Measurements from ENCODE around the gene ST7L.

The ST7L gene

DNA sequence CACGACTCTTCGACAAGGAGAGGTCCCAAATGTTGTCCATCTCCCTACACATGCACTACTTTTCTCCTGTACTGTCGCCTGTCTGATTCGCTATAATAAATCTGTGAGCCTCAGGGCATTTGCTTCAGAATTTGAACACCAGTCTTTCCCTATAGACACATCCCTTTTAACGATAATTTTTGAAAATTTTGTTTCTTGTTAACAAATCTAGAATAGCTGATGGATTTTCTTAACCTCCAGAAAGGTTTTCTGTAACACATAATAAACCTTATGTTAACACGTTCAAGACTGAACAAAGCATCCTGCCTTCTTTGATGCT lies 1.4 kb upstream of the ST7L start:
- no peaks in the 10 kb centered on the region for H3K9me3 ChIP-seq (replicated peaks; ENCODE audit: insufficient read depth, low read length)
- TF ChIP-seq EZH2 (optimal IDR thresholded peaks at IDR 0.05; ENCODE audit: low read depth, low read length) (no peak), EZH2phosphoT487 (IDR thresholded peaks at IDR 0.05; ENCODE audit: low read length) (no peak)
- TF ChIP-seq, protein P1, sequence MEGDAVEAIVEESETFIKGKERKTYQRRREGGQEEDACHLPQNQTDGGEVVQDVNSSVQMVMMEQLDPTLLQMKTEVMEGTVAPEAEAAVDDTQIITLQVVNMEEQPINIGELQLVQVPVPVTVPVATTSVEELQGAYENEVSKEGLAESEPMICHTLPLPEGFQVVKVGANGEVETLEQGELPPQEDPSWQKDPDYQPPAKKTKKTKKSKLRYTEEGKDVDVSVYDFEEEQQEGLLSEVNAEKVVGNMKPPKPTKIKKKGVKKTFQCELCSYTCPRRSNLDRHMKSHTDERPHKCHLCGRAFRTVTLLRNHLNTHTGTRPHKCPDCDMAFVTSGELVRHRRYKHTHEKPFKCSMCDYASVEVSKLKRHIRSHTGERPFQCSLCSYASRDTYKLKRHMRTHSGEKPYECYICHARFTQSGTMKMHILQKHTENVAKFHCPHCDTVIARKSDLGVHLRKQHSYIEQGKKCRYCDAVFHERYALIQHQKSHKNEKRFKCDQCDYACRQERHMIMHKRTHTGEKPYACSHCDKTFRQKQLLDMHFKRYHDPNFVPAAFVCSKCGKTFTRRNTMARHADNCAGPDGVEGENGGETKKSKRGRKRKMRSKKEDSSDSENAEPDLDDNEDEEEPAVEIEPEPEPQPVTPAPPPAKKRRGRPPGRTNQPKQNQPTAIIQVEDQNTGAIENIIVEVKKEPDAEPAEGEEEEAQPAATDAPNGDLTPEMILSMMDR (IDR thresholded peaks at IDR 0.05; ENCODE audit: low read length), result no peak
- H3K9ac ChIP-seq (ENCODE audit: low read length), result peak overlapping the region; percentile 92
- peak overlapping the region; percentile 91 for H3K27ac ChIP-seq (ENCODE audit: low read length)
- H4K20me1 ChIP-seq (ENCODE audit: insufficient read depth, low read length), result peaks cover 3% of the 10 kb centered on the region
- peaks cover 55% of the 10 kb centered on the region for H3K79me2 ChIP-seq (ENCODE audit: low read length)
- 0 out of 2 replicates have a peak, but pooled peaks cover 3% of the 10 kb centered on the region for H3K4me1 ChIP-seq (ENCODE audit: low read length)
- H3K27me3 ChIP-seq (replicated peaks; ENCODE audit: insufficient read depth, low read length), result no peaks in the 10 kb centered on the region
- H3K9me2 ChIP-seq (replicated peaks; ENCODE audit: insufficient read depth, low read length), result no peaks in the 10 kb centered on the region
- no peak overlapping the region for H2AFZ ChIP-seq (ENCODE audit: low read length)
- H3K36me3 ChIP-seq (replicated peaks; ENCODE audit: insufficient read depth, low read length), result no peaks in the 10 kb centered on the region
- H3K4me2 ChIP-seq (ENCODE audit: low read depth, low read length), result peak overlapping the region; percentile 78
- peaks cover 29% of the 10 kb centered on the region for H3F3A ChIP-seq (ENCODE audit: insufficient read depth, low read length)
- peak overlapping the region; percentile 85 for H3K4me3 ChIP-seq (ENCODE audit: low read length)
- no peak for DNase-seq

DNA sequence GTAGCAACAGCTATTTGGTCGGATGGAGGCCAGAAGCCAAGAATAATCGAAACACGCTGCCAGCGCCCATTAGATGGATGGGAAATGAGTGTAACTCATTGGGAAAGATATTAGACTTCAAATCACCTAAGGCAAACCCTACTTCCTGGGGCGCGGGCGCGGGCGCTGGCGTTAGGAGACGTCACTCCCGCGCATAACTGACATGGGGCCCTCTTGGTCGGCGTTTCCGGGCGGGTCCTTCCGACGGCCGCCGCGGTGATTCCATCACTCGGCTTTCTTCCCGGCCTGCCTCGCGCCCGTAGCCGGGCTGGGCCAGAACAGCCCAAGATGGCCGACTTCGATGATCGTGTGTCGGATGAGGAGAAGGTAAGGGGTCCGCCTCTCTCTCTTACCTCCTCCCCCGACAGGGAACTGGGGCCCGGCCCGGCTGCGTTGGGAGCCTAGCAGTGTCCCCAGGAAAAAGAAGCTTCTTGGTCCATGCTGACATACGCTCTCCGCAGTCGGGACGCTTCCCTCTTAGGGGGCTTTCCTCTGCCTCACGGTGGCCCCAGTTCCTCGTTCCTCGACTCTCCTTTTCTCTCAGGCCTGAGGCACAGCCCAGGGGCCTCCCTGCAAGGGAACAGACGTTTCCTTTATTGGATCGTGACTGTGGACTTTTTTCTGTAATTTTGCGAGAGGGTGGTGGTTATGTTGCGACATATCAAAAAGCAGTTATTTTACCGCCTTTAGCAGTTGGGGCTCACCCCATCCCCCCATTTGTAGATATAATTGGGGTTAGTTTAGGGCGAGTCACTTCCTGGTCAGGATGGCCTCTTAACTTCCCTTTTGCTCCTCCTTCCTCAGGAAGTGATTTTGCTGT lies 806 bp upstream of the ST7L start, which contains the start of gene CAPZA1:
TSS of gene CAPZA1 (plus strand) at position 315 of the 859 bp plus-strand sequence. CDS start at position 328, 13 bp downstream.
- Histone ChIP-seq H3K4me3 (ENCODE audit: low read length) (peak within 1 kb of the TSS; percentile 85), H3K4me1 (ENCODE audit: low read length) (0 out of 2 replicates have a peak, but pooled peaks cover 3% of the 10 kb centered on the region), H3K4me2 (ENCODE audit: low read depth, low read length) (peak within 1 kb of the TSS; percentile 78), H3F3A (ENCODE audit: insufficient read depth, low read length) (peaks cover 29% of the 10 kb centered on the region), H3K9me3 (replicated peaks; ENCODE audit: insufficient read depth, low read length) (no peaks in the 10 kb centered on the region), H3K27me3 (replicated peaks; ENCODE audit: insufficient read depth, low read length) (no peaks in the 10 kb centered on the region), H3K79me2 (ENCODE audit: low read length) (peaks cover 49% of the 10 kb centered on the region), H3K27ac (ENCODE audit: low read length) (peak within 1 kb of the TSS; percentile 91), H3K36me3 (replicated peaks; ENCODE audit: insufficient read depth, low read length) (no peaks in the 10 kb centered on the region), H4K20me1 (ENCODE audit: insufficient read depth, low read length) (no peaks in the 10 kb centered on the region), H3K9ac (ENCODE audit: low read length) (peak within 1 kb of the TSS; percentile 92), H3K9me2 (replicated peaks; ENCODE audit: insufficient read depth, low read length) (no peaks in the 10 kb centered on the region), H2AFZ (ENCODE audit: low read length) (peak within 1 kb of the TSS; percentile 80)
- TF ChIP-seq EZH2phosphoT487 (IDR thresholded peaks at IDR 0.05; ENCODE audit: low read length) (no peak), EZH2 (optimal IDR thresholded peaks at IDR 0.05; ENCODE audit: low read depth, low read length) (no peak)
- TF ChIP-seq, protein P1 (IDR thresholded peaks at IDR 0.05; ENCODE audit: low read length), result no peak
- DNase-seq, result peak; percentile 67

DNA sequence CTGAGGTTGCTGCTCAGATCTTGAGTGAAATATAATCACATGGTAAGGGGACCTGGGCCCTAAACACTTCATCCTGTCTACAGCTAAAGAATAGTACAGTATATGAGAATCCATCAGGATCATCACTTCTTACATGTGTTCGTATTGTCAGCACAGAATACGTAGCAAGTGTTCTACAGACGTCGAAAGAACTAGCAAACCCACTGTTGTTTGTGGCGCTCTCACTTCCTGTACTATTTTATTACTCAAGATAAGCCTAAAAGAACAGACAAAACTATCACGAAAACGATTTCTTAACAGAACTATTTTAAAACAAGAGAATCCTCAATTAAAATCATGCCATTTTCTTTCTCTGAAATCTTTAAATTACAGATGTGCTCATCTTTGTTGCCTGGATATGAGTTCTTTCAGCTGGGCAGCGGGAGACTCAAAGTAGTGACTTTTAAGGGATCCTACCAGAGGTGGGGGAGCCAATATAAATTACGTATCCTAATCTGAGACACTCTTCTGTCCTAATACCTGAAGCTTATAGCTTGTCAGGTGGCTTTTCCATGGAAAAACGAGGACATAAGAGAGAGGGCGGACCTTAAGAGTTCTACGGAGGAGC lies 724 bp downstream of the ST7L start:
- Histone ChIP-seq H4K20me1 (ENCODE audit: insufficient read depth, low read length) (no peaks in the 10 kb centered on the region), H3K9me2 (replicated peaks; ENCODE audit: insufficient read depth, low read length) (no peaks in the 10 kb centered on the region), H3F3A (ENCODE audit: insufficient read depth, low read length) (peaks cover 29% of the 10 kb centered on the region), H3K4me1 (ENCODE audit: low read length) (0 out of 2 replicates have a peak, but pooled peaks cover 3% of the 10 kb centered on the region), H3K27me3 (replicated peaks; ENCODE audit: insufficient read depth, low read length) (no peaks in the 10 kb centered on the region), H3K79me2 (ENCODE audit: low read length) (peaks cover 38% of the 10 kb centered on the region), H3K9me3 (replicated peaks; ENCODE audit: insufficient read depth, low read length) (no peaks in the 10 kb centered on the region), H2AFZ (ENCODE audit: low read length) (peak overlapping the region; percentile 80), H3K4me2 (ENCODE audit: low read depth, low read length) (peak overlapping the region; percentile 56), H3K4me3 (ENCODE audit: low read length) (peak overlapping the region; percentile 85), H3K36me3 (replicated peaks; ENCODE audit: insufficient read depth, low read length) (no peaks in the 10 kb centered on the region), H3K27ac (ENCODE audit: low read length) (peak overlapping the region; percentile 91), H3K9ac (ENCODE audit: low read length) (peak overlapping the region; percentile 92)
- no peak for TF ChIP-seq EZH2phosphoT487 (IDR thresholded peaks at IDR 0.05; ENCODE audit: low read length)
- TF ChIP-seq EZH2 (optimal IDR thresholded peaks at IDR 0.05; ENCODE audit: low read depth, low read length), result no peak
- TF ChIP-seq, protein P1 (IDR thresholded peaks at IDR 0.05; ENCODE audit: low read length), result no peak
- DNase-seq, result peak; percentile 16
